HuH-7 (cell line): Measurements from ENCODE around the gene EGFL7.
"Not testable (repeated sequence)": the region's sequence is repeated elsewhere in the genome, so short reads cannot be mapped to it uniquely, and the experiment has no call there.

Experiments used
- DNase-seq: peaks from one replicate; pipeline ENCODE4 v3.0.0; 2011; ENCODE audit warnings: low spot score

EGFL7 gene

DNA sequence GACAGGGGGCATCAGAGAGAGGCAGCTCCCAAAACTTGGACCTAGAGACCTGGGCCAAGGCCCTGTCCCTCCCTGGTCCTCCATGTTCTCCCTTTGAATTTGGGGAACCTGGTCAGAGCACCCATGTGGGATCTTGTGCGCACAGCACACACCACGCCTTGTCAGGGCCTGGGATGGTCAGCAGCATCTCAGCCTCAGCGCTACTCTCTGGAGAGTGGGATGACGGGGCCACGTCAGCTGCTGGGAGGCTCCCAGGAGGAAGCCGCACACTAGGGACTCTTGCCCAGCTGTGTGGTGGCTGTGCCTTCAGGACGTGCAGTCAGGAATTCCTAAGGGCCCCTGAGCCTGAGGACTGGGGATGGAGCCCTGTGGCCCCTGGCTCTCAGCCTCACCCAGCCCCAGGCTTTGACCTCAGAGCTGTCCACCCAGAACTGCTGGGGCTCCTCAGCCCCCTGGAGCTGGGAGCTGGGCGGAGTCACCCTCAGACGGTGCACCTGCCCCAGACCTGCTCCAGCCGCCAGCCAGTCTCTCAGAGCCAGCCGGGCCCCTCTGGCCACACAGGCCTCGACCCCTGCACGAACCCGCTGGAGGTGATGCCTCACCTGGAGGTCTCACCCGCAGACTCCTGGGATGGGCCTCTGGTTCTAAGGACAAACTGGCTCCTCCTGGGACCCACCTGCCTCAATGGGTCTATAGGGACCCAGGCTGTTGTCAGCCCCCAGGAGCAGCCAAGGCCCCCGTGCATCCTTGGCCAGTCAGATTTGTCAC, 38.3 kb upstream of the EGFL7 start:
- no peak for DNase-seq

DNA sequence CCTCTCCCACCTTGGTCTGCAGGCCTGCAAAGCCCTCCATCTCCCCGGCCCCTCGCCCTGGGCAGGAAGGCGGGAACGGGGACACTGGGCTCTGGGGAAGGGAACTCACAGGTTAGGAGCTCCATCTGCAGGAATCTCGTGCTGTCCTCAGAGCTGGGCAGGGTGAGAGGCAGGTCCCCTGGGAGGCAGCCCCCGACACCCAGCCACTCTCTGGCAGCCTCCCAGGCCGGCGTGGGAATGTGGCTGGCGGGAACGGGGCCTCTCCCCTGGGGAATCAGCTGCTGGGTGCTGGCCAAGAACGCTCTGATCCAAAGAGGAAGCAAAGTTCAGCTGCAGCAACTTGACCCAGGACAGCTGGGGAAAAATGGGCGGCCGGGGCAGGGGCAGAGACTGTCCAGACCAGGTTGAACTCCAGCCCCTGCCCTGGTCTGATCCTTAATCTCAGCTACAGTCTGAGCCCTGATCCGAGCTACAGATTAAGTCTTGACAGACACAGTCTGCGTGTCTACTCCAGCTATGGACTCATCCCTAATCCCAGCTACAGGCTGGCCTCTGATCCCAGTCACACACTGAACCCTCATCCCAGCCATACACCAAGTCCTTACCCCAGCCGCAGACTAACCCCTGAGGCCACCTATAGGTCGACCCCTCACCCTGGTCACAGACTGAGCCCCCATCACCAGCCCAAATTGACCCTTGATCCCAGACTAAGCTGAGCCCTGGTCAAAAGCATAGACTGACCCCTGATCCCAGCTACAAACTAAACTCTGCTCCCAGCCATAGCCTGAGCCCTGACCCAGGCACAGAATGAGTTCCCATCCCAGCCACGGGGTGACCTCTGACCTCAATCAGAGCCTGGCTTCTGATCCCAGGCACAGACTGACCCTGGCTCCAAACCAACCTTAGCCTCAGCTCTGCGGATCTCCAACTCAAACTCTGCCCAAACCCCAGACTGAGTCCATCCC, 37.3 kb upstream of the EGFL7 start:
- peak; percentile 93 for DNase-seq

DNA sequence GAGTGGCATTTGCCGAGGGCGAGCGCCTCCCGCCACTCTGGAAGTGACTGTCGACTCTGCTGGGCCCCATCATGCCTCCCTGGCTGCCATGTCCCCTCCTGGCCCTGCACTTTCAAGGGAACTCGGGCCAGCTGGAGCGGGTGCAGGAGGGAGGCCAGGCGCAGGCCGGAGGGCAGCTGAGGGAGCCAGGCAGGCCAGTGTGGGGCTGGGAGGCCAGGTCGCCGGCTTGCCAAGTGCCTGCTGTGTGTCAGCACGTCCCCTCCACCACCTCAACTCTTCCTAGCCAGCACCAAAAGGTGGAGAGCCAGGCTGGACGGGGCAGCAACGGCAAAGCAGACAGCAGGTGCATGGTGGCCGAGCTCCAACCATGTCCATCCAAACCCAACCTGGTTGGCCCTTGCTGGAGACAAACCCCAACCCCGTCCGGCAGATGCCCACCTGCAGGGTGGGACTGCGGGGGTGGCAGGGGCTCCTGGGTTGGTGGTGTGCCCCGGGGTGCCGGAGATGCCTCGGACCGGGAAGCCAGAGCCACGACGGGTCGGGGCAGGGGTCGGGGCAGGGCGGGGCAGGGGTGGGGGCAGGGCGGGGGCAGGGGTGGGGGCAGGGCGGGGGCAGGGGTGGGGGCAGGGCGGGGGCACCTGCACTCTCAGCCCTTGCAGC, 36.5 kb upstream of the EGFL7 start:
- no peak for DNase-seq

DNA sequence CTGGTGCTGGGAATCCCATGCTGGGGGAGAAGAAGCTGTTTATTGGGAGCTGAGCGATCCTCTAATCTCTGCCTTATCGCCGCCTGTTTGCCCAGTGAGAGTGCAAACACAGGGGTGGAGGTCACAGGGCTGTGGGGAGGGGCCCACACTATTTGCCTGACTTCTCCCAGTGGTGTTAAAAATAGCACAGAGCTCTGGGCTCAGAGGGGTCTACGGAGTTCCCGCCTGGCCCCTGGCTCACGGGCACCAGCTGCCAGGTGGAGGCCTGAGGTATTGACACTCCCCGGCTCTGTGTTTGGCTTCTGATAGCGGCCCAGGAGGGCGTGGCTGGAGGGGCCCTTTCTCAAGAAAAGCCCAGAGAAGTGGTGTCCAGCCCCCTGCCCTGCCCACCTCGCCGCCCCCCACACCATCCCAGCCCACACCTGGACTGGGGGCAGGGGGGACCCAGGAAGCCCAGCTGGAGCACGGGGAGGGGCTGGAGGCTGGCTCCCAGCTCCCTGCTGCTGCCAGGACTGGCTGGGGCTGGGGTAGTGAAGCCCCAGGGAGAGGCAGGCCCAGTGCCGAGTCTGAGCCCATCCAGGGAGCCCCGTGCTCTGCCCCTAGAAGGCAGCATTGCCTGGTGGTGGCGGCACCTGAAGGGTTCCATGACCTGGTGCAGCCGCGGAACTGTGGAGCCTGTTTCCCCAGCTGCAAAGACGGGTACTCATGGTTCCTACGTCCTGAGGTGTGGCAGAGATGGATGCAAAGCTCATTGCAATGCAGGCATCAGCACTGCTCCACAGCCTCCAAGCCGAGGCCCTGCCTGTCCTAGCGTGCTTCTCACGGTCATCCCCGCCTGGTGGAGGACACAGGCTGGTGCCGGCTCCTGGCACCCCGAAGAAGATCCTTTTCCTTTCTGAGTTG, 35.7 kb upstream of the EGFL7 start:
- peak; percentile 98 for DNase-seq

DNA sequence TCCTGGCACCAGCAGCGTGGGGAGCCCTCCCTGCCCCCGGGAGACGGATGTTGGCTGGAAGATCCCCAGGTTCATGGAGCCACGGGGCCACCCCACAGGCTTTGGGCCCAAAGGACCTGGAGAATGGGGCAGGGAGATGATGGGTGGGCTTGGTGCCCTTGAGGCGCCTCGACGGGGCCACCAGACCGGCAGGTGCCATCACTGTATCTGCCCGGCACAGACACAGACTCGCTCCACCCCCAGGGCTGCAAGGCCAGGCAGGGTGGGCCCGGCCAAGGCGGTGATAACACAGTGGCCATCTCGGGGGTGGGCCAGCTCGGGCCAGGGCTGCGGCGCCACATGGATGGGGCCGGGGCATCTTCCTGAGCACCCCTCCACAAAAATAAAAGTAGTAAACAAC, 35.0 kb upstream of the EGFL7 start:
- DNase-seq: no peak

DNA sequence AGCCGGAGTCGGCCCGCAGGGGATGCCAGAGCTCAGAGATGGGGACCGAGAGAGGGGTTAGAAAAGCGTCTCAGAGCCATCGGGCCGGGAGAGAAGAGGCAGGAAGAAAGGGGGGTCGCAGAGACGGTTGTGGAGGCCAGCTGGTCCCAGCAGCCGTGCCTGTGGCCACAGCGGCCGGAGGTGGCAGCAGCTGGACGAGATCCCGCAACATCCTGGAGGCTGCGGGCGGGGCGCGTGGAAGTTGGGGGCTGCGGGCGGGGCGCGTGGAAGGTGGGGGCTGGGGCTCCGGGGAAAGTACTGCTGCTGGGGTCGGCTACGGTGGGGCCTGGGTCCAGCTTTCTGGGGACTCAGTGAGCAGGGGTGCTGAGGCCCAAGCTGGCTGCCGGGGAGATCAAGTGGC, 34.4 kb upstream of the EGFL7 start:
- no peak for DNase-seq

DNA sequence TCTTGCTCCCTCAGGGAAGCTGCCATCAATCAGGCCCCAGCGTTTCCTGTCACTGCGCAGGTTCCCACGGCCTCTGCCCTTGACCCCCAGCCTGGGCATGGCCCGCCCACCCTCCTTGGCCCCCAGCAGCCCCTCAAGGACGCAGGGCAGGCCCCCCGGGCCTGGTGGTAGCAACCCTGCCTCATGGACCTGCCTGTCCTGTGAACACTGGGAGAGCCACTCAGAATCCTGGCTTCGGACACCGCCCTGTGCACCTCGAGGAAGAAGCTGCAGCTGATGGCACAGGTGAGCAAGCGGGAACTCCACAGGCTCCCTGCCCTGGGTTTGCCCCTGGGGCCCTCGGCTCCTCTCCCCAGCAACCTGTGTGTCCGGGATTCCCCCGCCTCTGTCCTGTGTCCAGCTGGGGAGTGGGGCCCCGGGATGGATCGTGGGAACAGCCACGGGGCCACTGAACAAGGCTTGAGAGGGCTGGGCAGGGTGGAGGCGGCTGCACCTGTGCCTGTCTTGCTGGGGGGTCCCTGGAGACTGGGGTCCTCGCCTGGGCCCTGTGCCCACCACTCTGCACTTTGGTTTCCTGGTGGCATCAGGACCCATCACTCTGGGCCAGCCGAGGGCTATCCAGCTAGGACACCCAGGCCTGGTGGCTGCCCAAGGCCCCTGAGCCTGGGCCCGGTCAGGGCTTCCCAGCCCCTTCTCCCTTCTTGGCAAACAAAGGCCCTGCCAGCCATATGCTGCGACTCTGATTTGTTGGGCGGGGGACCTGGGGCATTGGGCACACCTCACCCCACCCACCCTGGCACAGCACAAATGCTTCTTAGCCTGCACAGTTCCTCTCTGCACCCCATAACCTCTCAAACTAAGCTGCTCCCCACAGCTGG, 33.5 kb upstream of the EGFL7 start:
- no peak for DNase-seq

DNA sequence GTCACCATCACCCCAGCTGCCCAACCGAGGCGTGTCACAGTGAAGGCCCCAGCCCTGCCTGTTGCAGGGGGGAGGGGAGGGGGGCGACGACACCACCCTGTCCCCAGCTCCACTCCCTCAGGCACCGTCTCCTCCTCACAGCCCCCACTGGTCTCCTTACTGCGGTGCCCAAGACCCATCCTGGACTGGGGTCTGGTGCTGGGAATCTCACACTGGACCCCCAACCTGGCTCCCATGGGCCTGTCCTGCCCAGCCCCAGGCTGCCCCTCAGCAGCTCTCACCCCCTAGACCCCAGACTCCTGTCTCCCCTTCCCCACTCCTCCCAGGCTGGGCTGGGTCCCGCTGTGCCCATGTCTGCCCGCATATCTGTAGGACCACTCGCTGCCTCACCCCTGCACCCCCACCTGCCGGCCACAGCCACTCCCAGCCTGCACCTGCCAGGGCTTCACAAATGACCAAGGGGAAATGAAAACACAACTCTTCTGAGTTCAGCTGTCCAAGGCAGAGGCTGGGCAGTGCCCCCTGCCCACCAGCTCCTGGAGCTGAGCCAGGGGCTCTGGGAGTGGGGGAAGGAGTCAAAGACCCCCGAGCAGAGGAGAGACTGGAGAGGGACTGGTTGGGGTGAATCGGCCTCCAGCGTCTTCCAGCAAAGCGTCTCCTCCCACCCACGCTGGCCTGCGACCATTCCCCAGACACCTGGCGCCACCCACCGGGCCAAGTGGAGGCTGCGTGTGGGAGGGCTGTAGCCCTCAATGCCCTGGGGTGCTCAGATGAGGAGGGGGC, 32.6 kb upstream of the EGFL7 start:
- peak; percentile 87 for DNase-seq

DNA sequence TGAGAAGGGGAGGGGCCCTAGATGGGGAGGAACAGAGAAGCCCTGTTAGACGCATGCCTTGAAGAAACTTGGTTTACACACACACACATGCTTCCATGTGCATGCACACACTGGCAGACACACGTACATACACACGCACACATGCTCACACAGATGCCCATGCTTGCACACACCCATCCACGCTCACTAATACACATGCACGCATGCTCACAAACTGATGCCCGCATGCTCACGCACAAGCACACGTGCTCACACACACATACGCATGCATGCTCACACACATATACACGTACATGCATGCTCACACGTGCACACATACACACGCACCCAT, 32.1 kb upstream of the EGFL7 start:
- DNase-seq: no peak

DNA sequence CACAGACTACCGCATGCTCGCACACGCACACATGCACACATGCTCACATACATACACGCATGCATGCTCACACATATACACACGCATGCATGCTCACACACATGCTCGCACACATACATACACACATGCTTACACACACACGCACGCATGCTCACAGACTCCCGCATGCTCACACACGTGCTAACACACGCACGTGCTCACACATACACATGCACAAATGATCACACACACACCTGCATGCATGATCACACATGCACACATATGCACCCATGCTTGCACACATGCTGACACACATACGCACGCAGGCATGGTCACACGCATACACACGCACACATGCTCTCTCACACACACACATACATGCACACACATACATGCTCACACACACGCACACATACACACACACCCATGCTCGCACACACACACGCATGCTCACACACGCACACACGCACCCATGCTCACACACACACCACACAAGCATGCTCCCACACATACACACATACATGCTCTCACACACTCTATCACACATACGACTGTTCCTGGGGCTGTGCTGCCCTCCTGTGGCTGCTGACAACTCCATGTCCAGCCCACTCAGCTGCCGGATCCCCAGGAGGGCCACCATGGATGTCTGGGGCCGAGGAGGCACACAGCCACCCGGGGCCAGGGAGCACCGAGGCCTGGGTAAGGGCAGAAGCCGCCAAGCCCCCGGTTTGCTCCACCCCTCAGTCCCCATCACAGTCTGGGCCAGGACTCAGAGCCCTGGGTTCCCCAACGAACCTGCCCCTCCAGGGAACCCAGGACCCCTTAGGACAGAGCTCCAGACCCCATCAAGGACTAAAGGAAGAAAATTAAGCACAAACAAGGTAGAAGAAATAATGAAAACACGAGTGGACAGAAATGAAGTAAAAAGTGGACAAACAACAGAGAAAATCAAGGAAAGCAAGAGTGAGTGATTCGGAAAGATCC, 31.4 kb upstream of the EGFL7 start:
- DNase-seq: peak; percentile 93

DNA sequence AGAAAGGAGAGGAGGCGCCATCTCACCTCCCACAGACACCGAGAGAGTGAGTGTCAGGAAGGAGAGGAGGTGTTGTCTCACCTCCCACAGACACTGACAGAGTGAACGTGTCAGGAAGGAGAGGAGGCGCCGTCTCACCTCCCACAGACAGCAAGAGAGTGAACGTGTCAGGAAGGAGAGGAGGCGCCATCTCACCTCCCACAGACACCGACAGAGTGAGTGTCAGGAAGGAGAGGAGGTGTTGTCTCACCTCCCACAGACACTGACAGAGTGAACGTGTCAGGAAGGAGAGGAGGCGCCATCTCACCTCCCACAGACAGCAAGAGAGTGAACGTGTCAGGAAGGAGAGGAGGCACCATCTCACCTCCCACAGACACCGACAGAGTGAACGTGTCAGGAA, 30.6 kb upstream of the EGFL7 start:
- DNase-seq: not testable (repeated sequence)

DNA sequence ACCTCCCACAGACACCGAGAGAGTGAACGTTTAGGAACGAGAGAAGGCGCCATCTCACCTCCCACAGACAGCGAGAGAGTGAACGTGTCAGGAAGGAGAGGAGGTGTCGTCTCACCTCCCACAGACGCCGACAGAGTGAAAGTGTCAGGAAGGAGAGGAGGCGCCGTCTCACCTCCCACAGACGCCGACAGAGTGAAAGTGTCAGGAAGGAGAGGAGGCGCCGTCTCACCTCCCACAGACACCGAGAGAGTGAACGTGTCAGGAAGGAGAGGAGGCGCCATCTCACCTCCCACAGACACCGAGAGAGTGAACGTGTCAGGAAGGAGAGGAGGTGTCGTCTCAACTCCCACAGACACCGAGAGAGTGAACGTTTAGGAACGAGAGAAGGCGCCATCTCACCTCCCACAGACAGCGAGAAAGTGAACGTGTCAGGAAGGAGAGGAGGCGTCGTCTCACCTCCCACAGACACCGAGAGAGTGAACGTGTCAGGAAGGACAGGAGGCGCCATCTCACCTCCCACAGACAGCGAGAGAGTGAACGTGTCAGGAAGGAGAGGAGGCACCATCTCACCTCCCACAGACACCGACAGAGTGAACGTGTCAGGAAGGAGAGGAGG, 30.1 kb upstream of the EGFL7 start:
- DNase-seq: not testable (repeated sequence)

DNA sequence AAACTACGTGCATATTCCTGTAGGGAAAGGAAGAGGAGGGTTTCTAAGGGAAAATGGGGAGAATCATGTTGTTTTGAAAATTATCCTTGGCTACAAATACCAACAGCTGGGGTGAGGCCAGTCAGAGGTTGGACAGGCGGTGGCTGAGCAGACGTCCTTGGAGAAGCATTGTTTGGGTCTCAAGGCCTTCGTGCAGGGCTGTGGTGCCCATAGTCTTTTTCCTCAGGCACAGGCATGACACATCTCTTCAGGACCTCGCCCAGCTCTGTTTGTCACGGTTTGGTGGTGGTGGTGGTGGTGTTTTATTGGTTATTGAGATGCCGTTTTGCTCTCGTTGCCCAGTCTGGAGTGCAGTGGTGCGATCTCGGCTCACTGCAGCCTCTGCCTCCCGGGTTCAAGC, 27.8 kb upstream of the EGFL7 start:
- DNase-seq: no peak

DNA sequence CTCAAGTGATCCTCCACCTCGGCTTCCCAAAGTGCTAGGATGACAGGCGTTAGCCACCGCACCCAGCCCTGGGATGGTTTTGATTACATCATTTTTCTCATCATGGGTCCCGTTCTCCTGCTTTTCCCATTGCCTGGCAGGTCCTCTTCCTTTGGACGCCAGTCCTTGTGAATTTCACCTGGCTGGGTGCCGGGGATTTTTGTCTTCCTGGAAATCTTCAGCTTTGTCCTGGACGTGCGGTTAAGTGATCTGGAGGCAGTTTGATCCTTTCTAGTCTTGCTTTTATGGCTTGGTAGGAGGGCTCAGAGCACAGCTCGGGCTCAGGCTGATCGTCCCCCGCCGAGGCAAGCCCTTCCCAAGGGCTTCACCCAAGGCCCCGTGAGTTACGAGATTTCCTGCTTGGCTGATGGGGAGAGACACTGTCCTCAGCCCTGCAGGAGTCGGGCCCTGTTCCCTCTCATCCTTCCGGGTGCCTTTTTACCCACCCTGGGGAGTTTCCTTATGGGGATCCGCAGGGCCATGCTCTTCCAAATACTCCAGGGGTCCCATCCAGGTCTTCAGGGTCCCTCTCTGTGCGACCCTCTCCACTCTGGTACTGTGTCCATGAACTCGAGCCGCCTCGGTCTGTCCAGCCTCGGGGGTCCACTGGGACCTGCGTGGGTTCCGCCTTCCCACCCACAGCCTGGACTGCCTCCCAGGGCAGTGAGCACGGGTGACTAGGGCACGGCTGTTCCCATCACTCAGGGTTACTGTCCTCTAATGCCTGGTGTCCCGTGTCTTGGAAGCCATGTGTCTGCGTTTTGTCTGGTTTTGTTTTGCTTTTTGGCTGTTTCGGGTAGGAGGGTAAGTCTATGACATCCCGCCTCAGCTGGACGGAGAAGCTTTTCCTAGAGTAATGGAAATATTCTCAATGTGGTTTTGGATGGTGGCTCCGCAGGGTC, 22.3 kb upstream of the EGFL7 start:
- DNase-seq: no peak

DNA sequence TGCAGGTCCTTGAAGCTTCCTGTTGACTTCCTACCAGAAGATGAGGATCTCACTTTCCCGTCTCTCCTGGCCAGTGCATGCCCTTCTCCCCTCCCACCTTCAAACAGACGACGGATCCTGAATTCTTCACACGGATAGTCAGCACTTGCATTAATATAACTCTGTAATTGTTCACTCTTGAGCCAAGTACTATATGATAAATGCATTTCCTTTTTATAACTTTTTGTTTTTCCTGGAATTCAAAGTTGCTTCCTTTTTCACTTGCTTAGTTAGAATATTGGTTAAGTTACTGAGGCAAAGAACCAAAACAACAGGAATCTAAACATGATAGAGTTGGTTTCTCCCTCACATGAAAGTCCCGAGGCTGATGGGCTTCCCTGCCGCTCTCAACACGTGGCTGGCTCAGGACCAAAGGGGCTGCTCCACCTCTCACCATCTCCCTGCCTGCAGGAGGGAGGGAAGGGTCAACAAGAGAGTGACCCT, 20.2 kb upstream of the EGFL7 start:
- no peak for DNase-seq

DNA sequence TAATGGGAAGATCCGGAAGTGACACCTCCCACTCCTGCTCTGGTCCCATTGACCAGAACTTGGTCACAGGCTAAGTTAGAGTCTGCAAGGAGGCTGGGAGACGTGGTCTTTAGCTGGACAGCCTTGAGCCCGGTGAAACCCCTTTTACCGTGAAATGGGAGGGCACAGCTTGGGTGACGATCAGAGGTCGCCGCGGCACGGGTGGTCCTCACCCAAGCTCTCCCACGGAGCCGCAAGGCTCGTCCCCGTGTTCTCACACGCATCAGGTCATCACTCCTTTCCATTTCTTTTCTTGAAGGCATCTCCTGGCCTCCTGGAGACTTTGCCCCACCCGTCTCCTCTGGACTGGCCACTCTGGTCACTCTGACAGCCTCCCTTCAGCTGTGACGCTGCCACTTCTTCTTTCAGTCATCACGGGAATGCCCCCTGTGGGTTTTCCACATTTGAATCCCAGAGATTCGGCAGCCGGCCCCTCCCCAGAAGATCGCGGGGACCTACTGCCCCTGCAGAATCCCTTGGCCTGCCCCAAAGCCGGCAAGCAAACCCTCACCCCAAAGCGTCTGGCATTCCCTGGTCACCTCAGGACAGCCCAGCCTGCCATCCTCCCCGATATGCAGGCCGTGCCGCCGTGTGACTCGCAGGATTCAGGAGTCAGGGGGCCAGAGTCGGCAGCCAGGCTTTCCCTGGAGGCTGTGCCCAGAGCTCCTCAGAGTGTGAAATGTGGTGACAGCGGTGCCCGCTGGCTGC, 18.9 kb upstream of the EGFL7 start:
- no peak for DNase-seq

DNA sequence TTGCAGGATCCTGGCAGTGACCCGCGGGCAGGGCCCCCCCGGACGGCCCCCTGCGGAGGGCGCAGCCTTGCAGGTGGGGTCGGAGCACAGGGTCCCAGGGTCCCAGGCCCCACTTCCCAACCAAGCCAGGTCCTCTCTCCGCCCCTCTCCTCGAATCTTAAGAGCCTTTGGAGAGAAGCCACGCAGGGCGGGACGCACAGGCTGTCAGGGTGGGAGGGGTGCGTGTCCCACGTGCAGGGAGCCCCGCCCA, 18.4 kb upstream of the EGFL7 start:
- DNase-seq: no peak
